ENCODE measurements around the gene CAMTA2. TPM values are rescaled to one million over a fixed set of nuclear protein-coding genes. Genes with fewer than 3 reads are reported as not detected.

CAMTA2 gene
- total RNA-seq, 1 donor from 2014 or later, result 42.3 TPM

- peaks cover 20% of the 10 kb centered on the region for H3K36me3 Mint-ChIP-seq (ENCODE audit: low read depth, unreplicated experiment)
- no peak for TF ChIP-seq CTCF (IDR thresholded peaks at IDR 0.05; ENCODE audit: unreplicated experiment)
- H3K27ac Mint-ChIP-seq (ENCODE audit: unreplicated experiment), result peak within 1 kb of the TSS; percentile 77
- H3K4me1 Mint-ChIP-seq (ENCODE audit: unreplicated experiment), result peaks cover 15% of the 10 kb centered on the region
- no peaks in the 10 kb centered on the region for H3K9me3 Mint-ChIP-seq (ENCODE audit: unreplicated experiment)
- DNase-seq (ENCODE audit: low spot score), result peak; percentile 88
- H3K4me3 Mint-ChIP-seq (ENCODE audit: unreplicated experiment), result peak within 1 kb of the TSS; percentile 93
- H3K27me3 Mint-ChIP-seq (ENCODE audit: unreplicated experiment), result peaks cover 6% of the 10 kb centered on the region
Observed at GRCh38 chr17:4997302-4998026, 10.0 kb upstream of the CAMTA2 start, which contains the start of the genes INCA1 and KIF1C. TSS of gene INCA1 (minus strand) at chr17:4997522. CDS start at chr17:4994437, 3,085 bp downstream. TSS of gene KIF1C (plus strand) at chr17:4997950. CDS start at chr17:5000247, 2,297 bp downstream.

- peaks cover 9% of the 10 kb centered on the region for H3K4me1 Mint-ChIP-seq (ENCODE audit: unreplicated experiment)
- no peak for DNase-seq (ENCODE audit: low spot score)
- no peaks in the 10 kb centered on the region for H3K9me3 Mint-ChIP-seq (ENCODE audit: unreplicated experiment)
- no peak overlapping the region for H3K27ac Mint-ChIP-seq (ENCODE audit: unreplicated experiment)
- no peak overlapping the region for H3K4me3 Mint-ChIP-seq (ENCODE audit: unreplicated experiment)
- no peak for TF ChIP-seq CTCF (IDR thresholded peaks at IDR 0.05; ENCODE audit: unreplicated experiment)
- peaks cover 14% of the 10 kb centered on the region for H3K27me3 Mint-ChIP-seq (ENCODE audit: unreplicated experiment)
- peaks cover 15% of the 10 kb centered on the region for H3K36me3 Mint-ChIP-seq (ENCODE audit: low read depth, unreplicated experiment)
Observed at GRCh38 chr17:4994081-4994595, 6.7 kb upstream of the CAMTA2 start.

- Mint-ChIP-seq H3K27ac (ENCODE audit: unreplicated experiment) (no peak overlapping the region), H3K4me3 (ENCODE audit: unreplicated experiment) (peak overlapping the region; percentile 85), H3K27me3 (ENCODE audit: unreplicated experiment) (peaks cover 18% of the 10 kb centered on the region), H3K9me3 (ENCODE audit: unreplicated experiment) (no peaks in the 10 kb centered on the region), H3K4me1 (ENCODE audit: unreplicated experiment) (peaks cover 27% of the 10 kb centered on the region), H3K36me3 (ENCODE audit: low read depth, unreplicated experiment) (peaks cover 18% of the 10 kb centered on the region)
- no peak for DNase-seq (ENCODE audit: low spot score)
- TF ChIP-seq CTCF (IDR thresholded peaks at IDR 0.05; ENCODE audit: unreplicated experiment), result no peak
Observed at GRCh38 chr17:4987767-4988567, 492 bp upstream of the CAMTA2 start.

- Mint-ChIP-seq H3K27me3 (ENCODE audit: unreplicated experiment) (peaks cover 20% of the 10 kb centered on the region), H3K27ac (ENCODE audit: unreplicated experiment) (peak overlapping the region; percentile 48), H3K9me3 (ENCODE audit: unreplicated experiment) (no peaks in the 10 kb centered on the region), H3K36me3 (ENCODE audit: low read depth, unreplicated experiment) (peaks cover 25% of the 10 kb centered on the region), H3K4me1 (ENCODE audit: unreplicated experiment) (peaks cover 29% of the 10 kb centered on the region), H3K4me3 (ENCODE audit: unreplicated experiment) (peak overlapping the region; percentile 88)
- TF ChIP-seq CTCF (IDR thresholded peaks at IDR 0.05; ENCODE audit: unreplicated experiment), result no peak
- DNase-seq (ENCODE audit: low spot score), result no peak
Observed at GRCh38 chr17:4986403-4986802, 1.1 kb downstream of the CAMTA2 start.

All from endothelial cell (in vitro differentiated cells).